ENCODE measurements around the gene LMBR1. TPM values are rescaled to one million over a fixed set of nuclear protein-coding genes. Genes with fewer than 3 reads are reported as not detected.
"Not testable (repeated sequence)": the region's sequence is repeated elsewhere in the genome, so short reads cannot be mapped to it uniquely, and the experiment has no call there.

LMBR1 gene
- total and polyA plus RNA-seq, 2 donors (not counting 3 experiments of a cell fraction or from before 2014, with no cell fraction given) = 14.0 to 72.9 TPM

DNA sequence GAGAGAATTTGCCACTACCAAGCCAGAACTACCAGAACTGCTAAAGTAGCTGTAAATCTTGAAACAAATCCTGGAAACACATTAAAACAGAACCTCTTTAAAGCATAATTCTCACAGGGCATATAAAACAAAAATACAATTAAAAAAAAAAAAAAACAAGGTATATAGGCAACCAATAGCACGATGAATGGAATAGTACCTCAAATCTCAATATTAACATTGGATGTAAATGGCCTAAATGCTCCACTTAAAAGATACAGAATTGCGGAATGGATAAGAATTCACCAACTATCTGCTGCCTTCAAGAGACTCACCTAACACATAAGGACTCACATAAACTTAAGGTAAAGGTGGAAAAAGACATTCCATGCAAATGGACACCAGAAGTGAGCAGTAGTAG is 17.2 kb downstream of the LMBR1 start:
- CTCF ChIA-PET = no interaction called here
- Histone ChIP-seq H3K27ac (ENCODE audit: insufficient read depth, low read depth, low read length) (no peak overlapping the region), H3K9ac (replicated peaks; ENCODE audit: extremely low read depth, insufficient read depth, low read length) (no peak overlapping the region), H3K4me3 (replicated peaks in 1 of 3; ENCODE audit: insufficient read depth in 1 of 3, low read depth in 1 of 3, low read length in 3 of 3) (no peak overlapping the region), H4K20me1 (replicated peaks; ENCODE audit: control insufficient read depth, extremely low read depth, insufficient read depth, low read length) (no peaks in the 10 kb centered on the region), H3K4me1 (ENCODE audit: control insufficient read depth, extremely low read depth, insufficient read depth, low read length) (no peaks in the 10 kb centered on the region), H3K27me3 (ENCODE audit: control insufficient read depth in 2 of 2, insufficient read depth in 2 of 2, low read length in 2 of 2) (no peaks in the 10 kb centered on the region), H3K36me3 (ENCODE audit: control insufficient read depth in 2 of 2, extremely low read depth in 1 of 2, insufficient read depth in 2 of 2, low read length in 2 of 2) (no peaks in the 10 kb centered on the region), H3K4me2 (ENCODE audit: insufficient read depth, low read length) (no peak overlapping the region), H3K9me3 (replicated peaks; ENCODE audit: control insufficient read depth, insufficient read depth, low read length) (no peaks in the 10 kb centered on the region), H3K79me2 (ENCODE audit: control insufficient read depth, insufficient read depth, low read length) (peaks cover 14% of the 10 kb centered on the region), H3K9me1 (replicated peaks; ENCODE audit: control insufficient read depth, extremely low read depth, insufficient read depth, low read length) (no peaks in the 10 kb centered on the region), H2AFZ (ENCODE audit: low read depth, low read length) (no peak overlapping the region)
- no TSS peak for BruUV-seq (replicated peaks)
- FAIRE-seq = no peak
- intact Hi-C loops (cut with micrococcal nuclease) = no loop called here
- DNase-seq (ENCODE audit: low read depth, low spot score) = no peak
- TF ChIP-seq MYC (IDR thresholded peaks at IDR 0.05; ENCODE audit: low read depth, low read length) (no peak), FOS (IDR thresholded peaks at IDR 0.05; ENCODE audit: borderline replicate concordance, insufficient read depth, low read length) (no peak), EZH2 (IDR thresholded peaks at IDR 0.05; ENCODE audit: borderline replicate concordance, low read depth, low read length, severe bottlenecking) (no peak), POLR2AphosphoS5 (IDR thresholded peaks at IDR 0.05; ENCODE audit: insufficient read depth, low read depth, low read length) (no peak), JUN (IDR thresholded peaks at IDR 0.05; ENCODE audit: borderline replicate concordance, insufficient read depth, insufficient read length, low read depth) (no peak), POLR2A (IDR thresholded peaks at IDR 0.05; ENCODE audit: low read depth, low read length) (no peak), GATA2 (IDR thresholded peaks at IDR 0.05; ENCODE audit: insufficient read depth, insufficient read length, low read depth, low read length) (no peak), CTCF (IDR thresholded peaks at IDR 0.05; ENCODE audit: extremely low read depth in 1 of 2, insufficient read depth in 1 of 2, low read depth in 1 of 2, low read length in 2 of 2) (no peak)
- TF ChIP-seq, protein P1, sequence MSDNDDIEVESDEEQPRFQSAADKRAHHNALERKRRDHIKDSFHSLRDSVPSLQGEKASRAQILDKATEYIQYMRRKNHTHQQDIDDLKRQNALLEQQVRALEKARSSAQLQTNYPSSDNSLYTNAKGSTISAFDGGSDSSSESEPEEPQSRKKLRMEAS (IDR thresholded peaks at IDR 0.05; ENCODE audit: insufficient read depth, insufficient read length) = no peak
- dilution Hi-C loops (cut with MboI; ENCODE audit: extremely low pct_ligation_motif_present, low sequenced_read_pairs) = no loop called here
- POLR2A ChIA-PET = no interaction called here

DNA sequence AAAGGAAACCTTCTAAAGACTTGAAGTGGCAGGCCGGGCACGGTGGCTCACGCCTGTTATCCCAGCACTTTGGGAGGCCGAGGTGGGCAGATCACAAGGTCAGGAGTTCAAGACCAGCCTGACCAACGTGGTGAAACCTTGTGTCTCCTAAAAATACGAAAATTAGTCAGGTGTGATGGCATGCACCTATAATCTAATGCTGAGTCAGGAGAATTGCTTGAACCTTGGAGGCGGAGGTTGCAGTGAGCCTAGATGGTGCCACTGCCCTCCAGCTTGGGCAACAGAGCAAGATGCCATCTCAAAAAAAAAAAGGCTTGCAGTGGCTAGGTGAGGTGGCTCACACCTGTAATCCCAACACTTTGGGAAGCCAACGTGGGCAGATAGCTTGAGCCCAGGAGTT is 24.6 kb downstream of the LMBR1 start:
- H4K20me1 ChIP-seq (replicated peaks; ENCODE audit: control insufficient read depth, extremely low read depth, insufficient read depth, low read length); BruUV-seq (replicated peaks); H3K36me3 ChIP-seq (ENCODE audit: control insufficient read depth in 2 of 2, extremely low read depth in 1 of 2, insufficient read depth in 2 of 2, low read length in 2 of 2); H3K4me2 ChIP-seq (ENCODE audit: insufficient read depth, low read length); H3K9me1 ChIP-seq (replicated peaks; ENCODE audit: control insufficient read depth, extremely low read depth, insufficient read depth, low read length); intact Hi-C loops (cut with micrococcal nuclease); H3K27ac ChIP-seq (ENCODE audit: insufficient read depth, low read depth, low read length); dilution Hi-C loops (cut with MboI; ENCODE audit: extremely low pct_ligation_motif_present, low sequenced_read_pairs); DNase-seq (ENCODE audit: low read depth, low spot score); H3K9ac ChIP-seq (replicated peaks; ENCODE audit: extremely low read depth, insufficient read depth, low read length); H3K27me3 ChIP-seq (ENCODE audit: control insufficient read depth in 2 of 2, insufficient read depth in 2 of 2, low read length in 2 of 2); H3K4me3 ChIP-seq (replicated peaks in 1 of 3; ENCODE audit: insufficient read depth in 1 of 3, low read depth in 1 of 3, low read length in 3 of 3); CTCF ChIA-PET; FAIRE-seq; POLR2A ChIA-PET; H3K9me3 ChIP-seq (replicated peaks; ENCODE audit: control insufficient read depth, insufficient read depth, low read length); H3K4me1 ChIP-seq (ENCODE audit: control insufficient read depth, extremely low read depth, insufficient read depth, low read length); H2AFZ ChIP-seq (ENCODE audit: low read depth, low read length): not testable (repeated sequence)
- peaks cover 14% of the 10 kb centered on the region for H3K79me2 ChIP-seq (ENCODE audit: control insufficient read depth, insufficient read depth, low read length)

Data from endothelial cell of umbilical vein (primary cell).